ENCODE measurements around the gene ANKRD52. TPM values are rescaled to one million over a fixed set of nuclear protein-coding genes. Genes with fewer than 3 reads are reported as not detected.

ANKRD52 gene
- total and polyA plus RNA-seq, 5 donors, result 13.4 to 30.7 (median 23.8) TPM

DNA sequence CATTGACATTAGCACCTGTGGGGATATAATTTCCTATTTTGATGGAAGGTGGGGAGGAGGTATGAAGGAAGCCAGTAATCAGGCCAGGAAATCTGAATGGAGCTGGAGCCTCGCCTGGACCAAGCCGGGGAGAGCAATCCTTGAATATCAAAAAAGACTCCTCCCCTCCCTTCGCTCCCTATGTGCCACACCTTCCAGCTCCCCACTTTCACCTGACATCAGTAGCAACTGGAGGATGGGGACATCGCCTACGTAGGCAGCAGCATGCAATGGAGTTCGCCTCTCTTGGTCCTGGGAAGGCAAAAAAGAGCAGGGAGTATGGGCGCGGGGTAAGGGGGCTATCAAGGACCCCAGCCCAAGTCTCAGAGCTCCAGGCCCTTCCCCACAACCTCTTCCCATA lies 1.1 kb downstream of the ANKRD52 start:
- H3K4me1 ChIP-seq (ENCODE audit: control insufficient read depth, insufficient read depth, low read length), result peaks cover 12% of the 10 kb centered on the region
- WGBS, result 51% methylated on average over 8 of the region's 8 CpGs
- no peaks in the 10 kb centered on the region for H3K27me3 ChIP-seq (ENCODE audit: control insufficient read depth, insufficient read depth)
- intact Hi-C loops (cut with DNase I), result no loop called here
- H3K27ac ChIP-seq (ENCODE audit: low read length), result no peak overlapping the region
- H3K9me3 ChIP-seq (ENCODE audit: control insufficient read depth, low read length), result no peaks in the 10 kb centered on the region
- H3K4me3 ChIP-seq (ENCODE audit: low read length), result peak overlapping the region; percentile 85
- no peak for ATAC-seq
- no peak for DNase-seq

DNA sequence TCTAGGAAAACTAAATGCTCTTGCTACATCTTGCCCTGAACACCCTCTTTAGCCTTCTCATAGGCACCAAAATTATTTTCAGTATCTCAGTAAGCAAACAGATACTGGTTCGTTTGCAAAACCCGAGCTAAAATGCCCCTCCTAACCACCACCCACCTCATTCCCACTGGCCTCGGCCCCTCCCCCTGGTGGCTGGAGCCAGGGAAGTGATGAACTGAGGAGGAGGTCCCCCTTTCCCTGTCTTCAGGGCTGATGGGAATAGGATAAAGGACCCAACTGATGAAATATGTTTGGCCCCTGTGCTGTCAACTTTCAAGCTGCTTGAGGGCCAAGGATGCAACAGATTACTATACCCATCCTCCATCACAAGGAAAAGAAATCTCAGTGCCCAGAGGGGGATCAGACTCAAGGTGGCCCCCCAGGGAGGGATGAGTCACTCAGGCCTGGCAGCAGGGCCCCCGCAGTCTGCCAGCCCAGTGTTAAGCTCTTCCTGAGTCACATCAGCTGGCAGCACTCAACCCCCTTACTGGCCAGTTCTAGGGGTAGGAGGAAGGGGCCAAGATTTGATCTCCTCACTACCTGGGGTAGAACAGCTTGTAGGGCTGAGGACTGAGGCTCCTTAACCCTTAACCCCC lies 1.7 kb downstream of the ANKRD52 start:
- Histone ChIP-seq H3K27ac (ENCODE audit: low read length) (no peak overlapping the region), H3K4me3 (ENCODE audit: low read length) (no peak overlapping the region), H3K4me1 (ENCODE audit: control insufficient read depth, insufficient read depth, low read length) (peaks cover 12% of the 10 kb centered on the region), H3K9me3 (ENCODE audit: control insufficient read depth, low read length) (no peaks in the 10 kb centered on the region), H3K27me3 (ENCODE audit: control insufficient read depth, insufficient read depth) (no peaks in the 10 kb centered on the region)
- ATAC-seq, result no peak
- intact Hi-C loops (cut with DNase I), result no loop called here
- WGBS, result 34% methylated on average over 4 of the region's 4 CpGs
- DNase-seq, result no peak

DNA sequence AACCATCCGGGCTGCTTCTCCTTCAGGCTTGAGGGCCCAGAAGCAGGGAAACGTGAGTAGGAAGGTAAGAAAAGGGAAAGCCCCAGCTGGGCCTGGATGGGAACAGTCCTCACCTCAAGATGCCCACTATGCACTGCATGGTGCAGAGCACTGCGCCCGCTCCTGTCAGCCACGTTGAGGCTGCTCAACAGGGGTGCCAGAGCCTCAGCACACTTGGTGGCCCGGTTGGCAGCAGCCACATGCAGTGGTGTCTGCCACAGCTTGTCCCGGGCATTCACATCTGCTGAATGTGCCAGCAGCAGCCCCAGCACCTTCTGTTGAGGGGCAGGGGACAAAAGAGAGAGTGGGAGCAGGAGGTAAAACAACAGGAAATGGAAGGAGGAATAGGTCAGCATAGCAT lies 2.5 kb downstream of the ANKRD52 start:
- Histone ChIP-seq H3K4me1 (ENCODE audit: control insufficient read depth, insufficient read depth, low read length) (peaks cover 12% of the 10 kb centered on the region), H3K9me3 (ENCODE audit: control insufficient read depth, low read length) (no peaks in the 10 kb centered on the region), H3K27ac (ENCODE audit: low read length) (no peak overlapping the region), H3K4me3 (ENCODE audit: low read length) (no peak overlapping the region), H3K27me3 (ENCODE audit: control insufficient read depth, insufficient read depth) (no peaks in the 10 kb centered on the region)
- WGBS, result 88% methylated on average over 7 of the region's 7 CpGs
- intact Hi-C loops (cut with DNase I), result no loop called here
- DNase-seq, result no peak
- ATAC-seq, result no peak

DNA sequence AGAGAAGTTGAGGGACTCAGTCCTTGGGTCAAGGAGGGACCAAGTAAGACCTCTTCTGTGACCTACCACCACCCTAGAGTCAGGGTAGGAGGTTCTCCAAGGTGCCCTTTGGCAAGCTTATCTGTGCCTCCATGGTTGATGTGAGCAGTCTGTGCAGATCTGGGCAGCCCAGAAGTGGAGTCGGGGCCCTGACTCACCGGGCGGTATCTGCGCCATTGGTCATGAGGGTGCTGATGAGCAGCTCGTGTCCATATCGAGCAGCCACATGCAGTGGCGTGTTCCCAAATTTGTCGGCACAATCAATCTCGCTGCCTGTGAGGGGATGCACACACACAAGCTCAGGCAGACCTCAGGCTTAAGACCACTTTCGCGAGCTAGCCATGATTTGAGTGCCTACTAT lies 5.1 kb downstream of the ANKRD52 start:
- WGBS, result 89% methylated on average over 11 of the region's 11 CpGs
- H3K4me1 ChIP-seq (ENCODE audit: control insufficient read depth, insufficient read depth, low read length), result peaks cover 10% of the 10 kb centered on the region
- intact Hi-C loops (cut with DNase I), result no loop called here
- DNase-seq, result no peak
- no peak overlapping the region for H3K4me3 ChIP-seq (ENCODE audit: low read length)
- no peaks in the 10 kb centered on the region for H3K27me3 ChIP-seq (ENCODE audit: control insufficient read depth, insufficient read depth)
- H3K9me3 ChIP-seq (ENCODE audit: control insufficient read depth, low read length), result no peaks in the 10 kb centered on the region
- ATAC-seq, result no peak
- no peak overlapping the region for H3K27ac ChIP-seq (ENCODE audit: low read length)

DNA sequence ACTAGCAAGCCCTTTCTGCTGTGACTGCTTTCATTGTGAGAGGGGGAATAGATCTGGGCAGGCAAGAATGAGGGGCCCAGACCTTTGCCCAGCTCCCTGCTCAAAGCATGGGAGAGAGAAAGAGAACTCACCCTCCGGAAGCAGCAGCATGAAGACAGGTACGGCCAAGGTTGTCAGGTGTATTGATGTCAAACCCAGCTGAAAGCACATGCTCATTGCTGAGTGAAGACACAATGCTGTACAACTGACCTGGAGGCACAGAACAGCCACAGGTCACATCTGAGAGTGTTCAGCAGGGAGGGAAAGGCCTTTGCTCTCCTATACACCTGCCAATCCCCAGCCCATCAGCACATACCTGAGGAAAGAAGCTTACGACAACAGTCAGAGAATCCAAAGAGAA lies 5.5 kb downstream of the ANKRD52 start:
- intact Hi-C loops (cut with DNase I), result no loop called here
- Histone ChIP-seq H3K27me3 (ENCODE audit: control insufficient read depth, insufficient read depth) (no peaks in the 10 kb centered on the region), H3K9me3 (ENCODE audit: control insufficient read depth, low read length) (no peaks in the 10 kb centered on the region), H3K4me1 (ENCODE audit: control insufficient read depth, insufficient read depth, low read length) (peaks cover 10% of the 10 kb centered on the region), H3K27ac (ENCODE audit: low read length) (no peak overlapping the region), H3K4me3 (ENCODE audit: low read length) (no peak overlapping the region)
- ATAC-seq (no peak), DNase-seq (no peak)
- WGBS, result 90% methylated on average over 3 of the region's 3 CpGs

DNA sequence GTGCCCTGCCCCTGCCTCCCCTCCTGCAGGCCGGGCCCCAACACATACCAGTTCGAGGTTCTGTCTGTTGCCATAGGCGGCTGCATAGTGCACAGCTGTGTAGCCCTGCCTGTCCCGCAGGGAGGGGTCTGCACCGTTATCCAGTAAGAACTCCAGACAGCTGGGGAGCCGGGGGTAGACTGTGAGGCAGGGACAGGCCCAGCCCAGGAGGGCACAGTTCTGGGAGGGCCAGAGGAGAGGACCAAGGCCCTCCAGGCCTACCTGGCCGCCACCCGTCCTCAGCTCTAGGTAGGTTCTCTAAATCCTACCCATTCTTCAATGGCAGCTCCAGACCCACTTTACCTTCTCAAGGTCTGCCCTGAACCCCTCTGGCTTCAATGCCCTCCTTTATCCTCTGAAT lies 9.5 kb downstream of the ANKRD52 start:
- H3K9me3 ChIP-seq (ENCODE audit: control insufficient read depth, low read length), result no peaks in the 10 kb centered on the region
- no peak overlapping the region for H3K4me3 ChIP-seq (ENCODE audit: low read length)
- no peaks in the 10 kb centered on the region for H3K4me1 ChIP-seq (ENCODE audit: control insufficient read depth, insufficient read depth, low read length)
- intact Hi-C loops (cut with DNase I), result no loop called here
- DNase-seq (peak in 1 of 3 donors; percentile 33), ATAC-seq (no peak)
- H3K27ac ChIP-seq (ENCODE audit: low read length), result no peak overlapping the region
- WGBS, result 91% methylated on average over 8 of the region's 8 CpGs
- H3K27me3 ChIP-seq (ENCODE audit: control insufficient read depth, insufficient read depth), result no peaks in the 10 kb centered on the region

DNA sequence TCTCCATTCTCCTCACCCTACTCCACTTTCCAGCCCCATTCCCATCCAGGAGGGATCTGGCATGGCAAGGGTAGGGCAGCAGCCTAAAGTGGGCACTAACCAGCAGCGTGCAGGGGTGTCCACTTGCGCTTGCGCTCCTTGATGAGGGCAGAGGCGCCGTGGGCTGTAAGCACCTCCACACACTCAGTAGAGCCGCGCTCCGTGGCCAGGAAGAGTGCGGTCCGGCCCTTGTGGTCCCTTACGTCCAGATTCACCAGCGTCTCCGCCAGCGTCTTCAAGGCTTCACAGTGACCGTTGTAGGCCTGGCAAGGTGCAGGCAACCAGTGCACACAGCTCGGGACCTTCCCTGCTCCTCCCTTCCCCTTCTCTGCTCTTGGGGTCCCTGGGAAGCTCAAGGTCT lies 10.3 kb downstream of the ANKRD52 start:
- no peak for ATAC-seq
- no peaks in the 10 kb centered on the region for H3K27me3 ChIP-seq (ENCODE audit: control insufficient read depth, insufficient read depth)
- WGBS, result 93% methylated on average over 16 of the region's 16 CpGs

DNA sequence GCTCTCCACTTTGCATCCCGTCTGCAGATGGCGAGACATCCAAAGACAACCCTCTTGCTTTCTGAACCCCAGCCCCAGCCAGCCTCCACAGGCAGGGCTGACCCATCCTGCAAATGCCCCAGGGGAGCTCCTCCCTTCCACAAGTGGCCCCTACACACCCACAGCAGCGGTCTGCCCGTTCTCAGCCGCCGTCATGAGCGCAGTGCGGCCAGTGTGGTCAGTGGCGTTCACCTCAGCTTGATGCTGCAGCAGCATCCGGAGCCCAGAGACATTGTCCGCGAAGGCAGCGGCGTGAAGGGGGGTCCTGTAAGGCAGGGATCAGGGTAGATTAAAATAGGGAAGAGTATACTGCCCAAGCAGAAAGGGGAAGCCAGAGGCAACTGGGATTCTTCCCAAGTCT lies 13.7 kb downstream of the ANKRD52 start:
- no peak for ATAC-seq
- no peak overlapping the region for H3K27ac ChIP-seq (ENCODE audit: low read length)
- H3K4me3 ChIP-seq (ENCODE audit: low read length), result no peak overlapping the region
- 91% methylated on average over 14 of the region's 14 CpGs for WGBS
- DNase-seq, result peak in 1 of 3 donors; percentile 40
- no peaks in the 10 kb centered on the region for H3K27me3 ChIP-seq (ENCODE audit: control insufficient read depth, insufficient read depth)
- intact Hi-C loops (cut with DNase I), result loop anchor here in 1 of 4 donors (2.0 kb wide), 1 partner anchor 16 kb away; no protein-coding TSS in a partner anchor
- no peaks in the 10 kb centered on the region for H3K4me1 ChIP-seq (ENCODE audit: control insufficient read depth, insufficient read depth, low read length)
- H3K9me3 ChIP-seq (ENCODE audit: control insufficient read depth, low read length), result no peaks in the 10 kb centered on the region

More for the DNA sequence above, 10.3 kb downstream of the ANKRD52 start:
- H3K9me3 ChIP-seq (ENCODE audit: control insufficient read depth, low read length), result no peaks in the 10 kb centered on the region
- H3K4me3 ChIP-seq (ENCODE audit: low read length), result no peak overlapping the region
- no peaks in the 10 kb centered on the region for H3K4me1 ChIP-seq (ENCODE audit: control insufficient read depth, insufficient read depth, low read length)
- no peak overlapping the region for H3K27ac ChIP-seq (ENCODE audit: low read length)
- intact Hi-C loops (cut with DNase I), result no loop called here
- DNase-seq, result peak in 1 of 3 donors; percentile 43

DNA sequence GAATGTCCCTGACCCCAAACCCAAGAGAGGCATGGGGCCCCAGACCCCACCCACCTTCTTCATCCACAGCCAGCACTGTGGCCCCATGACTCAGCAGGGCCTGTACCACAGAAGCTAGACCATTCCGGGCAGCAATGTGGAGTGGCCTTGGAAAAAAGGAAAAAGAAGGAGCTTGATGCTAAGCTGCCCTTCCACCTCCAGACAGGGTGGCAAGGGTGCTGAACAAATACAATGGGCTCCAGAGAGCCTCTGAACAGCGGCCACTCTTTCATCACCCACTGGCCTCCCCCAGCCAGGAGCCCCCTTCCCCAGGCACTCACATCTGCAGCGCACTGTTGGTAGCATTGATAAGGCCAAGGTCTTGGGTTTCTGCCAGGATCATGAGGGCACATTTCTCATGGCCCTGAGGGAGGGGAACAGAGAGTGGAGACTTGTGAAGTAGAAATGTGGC lies 14.4 kb downstream of the ANKRD52 start:
- Histone ChIP-seq H3K27me3 (ENCODE audit: control insufficient read depth, insufficient read depth) (no peaks in the 10 kb centered on the region), H3K4me1 (ENCODE audit: control insufficient read depth, insufficient read depth, low read length) (no peaks in the 10 kb centered on the region), H3K4me3 (ENCODE audit: low read length) (no peak overlapping the region), H3K9me3 (ENCODE audit: control insufficient read depth, low read length) (no peaks in the 10 kb centered on the region), H3K27ac (ENCODE audit: low read length) (no peak overlapping the region)
- peak in 1 of 2 donors; percentile 6 for ATAC-seq
- 49% methylated on average over 3 of the region's 3 CpGs for WGBS
- DNase-seq, result no peak
- intact Hi-C loops (cut with DNase I), result loop anchor here in 1 of 4 donors (2.0 kb wide), 1 partner anchor 15 kb away; no protein-coding TSS in a partner anchor

DNA sequence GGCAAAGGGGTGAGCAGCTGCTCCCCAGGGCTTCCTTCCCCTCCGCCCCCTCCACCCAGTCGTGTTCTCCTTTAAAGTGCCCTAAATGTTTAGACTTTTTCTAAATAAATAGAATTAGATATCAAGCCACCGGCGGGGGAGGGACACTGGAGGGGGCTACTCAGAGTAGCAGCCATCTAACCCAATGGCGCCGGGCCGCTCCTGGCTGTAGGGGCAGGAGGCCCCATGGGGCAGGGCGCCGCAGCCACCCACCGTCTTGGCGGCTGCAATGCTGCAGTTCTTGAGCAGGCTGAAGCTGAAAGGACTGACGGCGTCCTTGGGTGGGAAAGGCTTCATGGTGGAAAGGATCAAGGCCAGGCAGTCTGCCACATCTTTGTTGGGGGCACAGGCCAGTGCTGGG lies 15.2 kb downstream of the ANKRD52 start:
- Histone ChIP-seq H3K9me3 (ENCODE audit: control insufficient read depth, low read length) (no peaks in the 10 kb centered on the region), H3K4me3 (ENCODE audit: low read length) (no peak overlapping the region), H3K27ac (ENCODE audit: low read length) (no peak overlapping the region), H3K4me1 (ENCODE audit: control insufficient read depth, insufficient read depth, low read length) (no peaks in the 10 kb centered on the region), H3K27me3 (ENCODE audit: control insufficient read depth, insufficient read depth) (no peaks in the 10 kb centered on the region)
- ATAC-seq (no peak), DNase-seq (peak in 1 of 3 donors; percentile 41)
- intact Hi-C loops (cut with DNase I), result no loop called here
- WGBS, result 90% methylated on average over 13 of the region's 13 CpGs

DNA sequence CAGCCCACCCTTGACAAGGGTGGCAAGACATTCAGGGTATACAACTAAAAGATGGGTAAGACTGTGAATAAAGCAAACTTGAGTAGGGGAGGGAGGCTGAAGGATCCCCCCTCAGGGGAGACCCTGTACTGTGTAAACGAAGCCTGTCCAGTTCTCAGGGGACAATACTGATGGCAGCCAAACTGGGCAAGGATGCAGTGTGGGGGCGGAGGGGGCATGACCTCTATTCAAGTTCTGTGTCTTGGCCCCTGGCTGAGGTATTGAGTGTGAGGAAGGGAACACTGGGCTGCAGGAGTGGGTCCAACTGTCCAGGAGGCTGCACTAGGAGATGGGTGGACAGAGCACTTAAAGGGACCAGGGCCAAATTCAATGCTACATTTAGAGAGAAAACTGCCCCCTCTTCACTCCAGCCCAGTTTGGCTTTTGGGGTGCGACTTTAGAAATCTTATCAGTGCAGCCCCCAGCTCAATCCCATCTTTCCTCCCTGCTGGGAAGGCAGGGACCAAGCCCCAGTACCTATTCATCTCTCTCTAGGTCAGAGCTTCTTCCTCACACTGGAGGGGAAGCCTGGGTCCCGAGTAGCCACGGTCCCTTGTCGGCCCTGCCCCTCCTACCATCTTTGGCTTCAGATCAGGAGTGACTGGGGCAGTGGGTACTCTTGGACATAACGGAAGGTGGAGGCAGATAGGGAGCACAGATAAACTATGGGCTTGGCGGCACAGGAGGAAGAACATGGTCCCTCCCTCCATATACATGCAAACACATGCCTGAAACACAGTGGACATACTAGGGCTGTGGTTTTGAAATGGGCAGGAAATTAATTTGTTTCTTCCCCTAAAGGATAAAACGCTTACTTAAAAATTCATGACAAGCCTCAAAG lies 16.5 kb downstream of the ANKRD52 start:
- H3K27me3 ChIP-seq (ENCODE audit: control insufficient read depth, insufficient read depth), result no peaks in the 10 kb centered on the region
- WGBS, result 73% methylated on average over 9 of the region's 9 CpGs
- no peak for ATAC-seq
- H3K27ac ChIP-seq (ENCODE audit: low read length), result no peak overlapping the region
- DNase-seq, result no peak
- H3K4me3 ChIP-seq (ENCODE audit: low read length), result no peak overlapping the region
- H3K4me1 ChIP-seq (ENCODE audit: control insufficient read depth, insufficient read depth, low read length), result no peaks in the 10 kb centered on the region
- H3K9me3 ChIP-seq (ENCODE audit: control insufficient read depth, low read length), result no peaks in the 10 kb centered on the region
- intact Hi-C loops (cut with DNase I), result no loop called here

Measured in right cardiac atrium (tissue), 5 donors.